NB4 (cell line): Measurements from ENCODE around the gene HARS2.

Experiments used
- POLR2A ChIP-seq: IDR thresholded peaks from 2 replicates; pipeline ENCODE4 v1.6.1; 2011; ENCODE audit warnings: mild to moderate bottlenecking; ENCODE audit not compliant: insufficient read length; ENCODE audit errors: extremely low read depth
- TF ChIP-seq, protein P1 (sequence below): IDR thresholded peaks from 2 replicates; pipeline ENCODE4 v1.6.1; 2011; ENCODE audit warnings: low read depth, low read length
- TF ChIP-seq, protein P2 (sequence below): IDR thresholded peaks from one replicate; pipeline ENCODE4 v1.5.1; 2012; ENCODE audit warnings: low read depth, low read length

DNA sequence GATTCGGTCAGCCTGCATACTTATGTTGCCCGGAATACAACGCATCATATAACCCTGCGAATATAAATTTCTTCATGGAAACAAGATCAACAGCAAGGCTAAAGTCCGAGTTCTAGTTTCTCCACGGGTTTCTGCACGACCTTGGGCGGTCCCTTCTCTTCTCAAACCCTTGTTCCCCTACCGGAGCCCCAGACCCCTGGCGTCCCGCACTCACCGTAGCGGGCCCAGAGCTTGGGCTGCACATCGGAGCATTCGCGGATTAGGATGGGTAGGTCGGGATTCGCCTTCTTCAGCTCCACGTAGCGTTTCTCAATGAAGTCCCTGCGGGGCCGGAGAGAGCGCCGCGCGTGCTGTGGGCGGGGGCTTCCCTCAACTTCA is 44.2 kb upstream of the HARS2 start:
- TF ChIP-seq, protein P1, sequence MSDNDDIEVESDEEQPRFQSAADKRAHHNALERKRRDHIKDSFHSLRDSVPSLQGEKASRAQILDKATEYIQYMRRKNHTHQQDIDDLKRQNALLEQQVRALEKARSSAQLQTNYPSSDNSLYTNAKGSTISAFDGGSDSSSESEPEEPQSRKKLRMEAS: no peak
- TF ChIP-seq, protein P2, sequence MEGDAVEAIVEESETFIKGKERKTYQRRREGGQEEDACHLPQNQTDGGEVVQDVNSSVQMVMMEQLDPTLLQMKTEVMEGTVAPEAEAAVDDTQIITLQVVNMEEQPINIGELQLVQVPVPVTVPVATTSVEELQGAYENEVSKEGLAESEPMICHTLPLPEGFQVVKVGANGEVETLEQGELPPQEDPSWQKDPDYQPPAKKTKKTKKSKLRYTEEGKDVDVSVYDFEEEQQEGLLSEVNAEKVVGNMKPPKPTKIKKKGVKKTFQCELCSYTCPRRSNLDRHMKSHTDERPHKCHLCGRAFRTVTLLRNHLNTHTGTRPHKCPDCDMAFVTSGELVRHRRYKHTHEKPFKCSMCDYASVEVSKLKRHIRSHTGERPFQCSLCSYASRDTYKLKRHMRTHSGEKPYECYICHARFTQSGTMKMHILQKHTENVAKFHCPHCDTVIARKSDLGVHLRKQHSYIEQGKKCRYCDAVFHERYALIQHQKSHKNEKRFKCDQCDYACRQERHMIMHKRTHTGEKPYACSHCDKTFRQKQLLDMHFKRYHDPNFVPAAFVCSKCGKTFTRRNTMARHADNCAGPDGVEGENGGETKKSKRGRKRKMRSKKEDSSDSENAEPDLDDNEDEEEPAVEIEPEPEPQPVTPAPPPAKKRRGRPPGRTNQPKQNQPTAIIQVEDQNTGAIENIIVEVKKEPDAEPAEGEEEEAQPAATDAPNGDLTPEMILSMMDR: no peak
- TF ChIP-seq POLR2A: no peak
